ENCODE data around the gene PML.
A peak's percentile ranks its signal among the peaks of the same experiment; 100 is the strongest.

The PML gene

GRCh38 chr15:73986055-73986775, 8.3 kb upstream of the PML start:
- DNase-seq, result no peak

- DNase-seq, result no peak
Observed at GRCh38 chr15:73986776-73987056, 7.8 kb upstream of the PML start.

GRCh38 chr15:73987250-73987649, 7.3 kb upstream of the PML start:
- DNase-seq, result no peak

GRCh38 chr15:73987681-73988444, 6.7 kb upstream of the PML start:
- no peak for DNase-seq

- no peak for DNase-seq
Observed at GRCh38 chr15:73988445-73988969, 6.0 kb upstream of the PML start.

GRCh38 chr15:73989001-73989798, 5.3 kb upstream of the PML start:
- DNase-seq, result no peak

GRCh38 chr15:73990250-73991005, 4.1 kb upstream of the PML start:
- DNase-seq, result no peak

- DNase-seq, result no peak
Observed at GRCh38 chr15:73991260-73991659, 3.3 kb upstream of the PML start.

- peak; percentile 95 for DNase-seq
Observed at GRCh38 chr15:73991726-73992593, 2.6 kb upstream of the PML start, which contains the start of gene STOML1. Gene STOML1 (minus strand): TSS chr15:73992295. CDS start chr15:73992223, 72 bp downstream.

GRCh38 chr15:73992594-73992898, 2.0 kb upstream of the PML start:
- no peak for DNase-seq

- DNase-seq, result no peak
Observed at GRCh38 chr15:73993211-73993994, 1.1 kb upstream of the PML start.

GRCh38 chr15:73994912-73995622, 551 bp downstream of the PML start:
- DNase-seq, result no peak

- no peak for DNase-seq
Observed at GRCh38 chr15:73996267-73996666, 1.8 kb downstream of the PML start.

GRCh38 chr15:73996939-73997338, 2.4 kb downstream of the PML start:
- DNase-seq, result peak; percentile 36

- DNase-seq, result no peak
Observed at GRCh38 chr15:73997986-73998385, 3.5 kb downstream of the PML start.

- DNase-seq, result no peak
Observed at GRCh38 chr15:74006774-74007639, 12.5 kb downstream of the PML start.

GRCh38 chr15:74007820-74008371, 13.4 kb downstream of the PML start:
- no peak for DNase-seq

- DNase-seq, result no peak
Observed at GRCh38 chr15:74008901-74009300, 14.4 kb downstream of the PML start.

- DNase-seq, result no peak
Observed at GRCh38 chr15:74010929-74011540, 16.5 kb downstream of the PML start.
